ENCODE measurements around the gene DNAJC1.
"Not testable (repeated sequence)": the region's sequence is repeated elsewhere in the genome, so short reads cannot be mapped to it uniquely, and the experiment has no call there.

The DNAJC1 gene

GRCh38 chr10:21907436-21907835 lies 96.1 kb downstream of the DNAJC1 start:
- no peak for DNase-seq (ENCODE audit: low spot score)

- DNase-seq (ENCODE audit: low spot score): no peak
These were observed 98.6 kb downstream of the DNAJC1 start for GRCh38 chr10:21904930-21905329.

GRCh38 chr10:21899736-21900135 lies 103.8 kb downstream of the DNAJC1 start:
- DNase-seq (ENCODE audit: low spot score): no peak

GRCh38 chr10:21895932-21896331 lies 107.6 kb downstream of the DNAJC1 start:
- no peak for DNase-seq (ENCODE audit: low spot score)

- no peak for DNase-seq (ENCODE audit: low spot score)
These were observed 108.7 kb downstream of the DNAJC1 start for GRCh38 chr10:21894648-21895342.

GRCh38 chr10:21891439-21891838 lies 112.1 kb downstream of the DNAJC1 start:
- no peak for DNase-seq (ENCODE audit: low spot score)

- no peak for DNase-seq (ENCODE audit: low spot score)
These were observed 113.9 kb downstream of the DNAJC1 start for GRCh38 chr10:21889477-21890275.

GRCh38 chr10:21888959-21889358 lies 114.6 kb downstream of the DNAJC1 start:
- DNase-seq (ENCODE audit: low spot score): no peak

GRCh38 chr10:21885940-21886339 lies 117.6 kb downstream of the DNAJC1 start:
- DNase-seq (ENCODE audit: low spot score): no peak

- no peak for DNase-seq (ENCODE audit: low spot score)
These were observed 130.3 kb downstream of the DNAJC1 start for GRCh38 chr10:21873198-21873597.

- DNase-seq (ENCODE audit: low spot score): not testable (repeated sequence)
These were observed 130.8 kb downstream of the DNAJC1 start for GRCh38 chr10:21872771-21873170.

GRCh38 chr10:21870849-21871248 lies 132.7 kb downstream of the DNAJC1 start:
- no peak for DNase-seq (ENCODE audit: low spot score)

- not testable (repeated sequence) for DNase-seq (ENCODE audit: low spot score)
These were observed 134.4 kb downstream of the DNAJC1 start for GRCh38 chr10:21869087-21869486.

- no peak for DNase-seq (ENCODE audit: low spot score)
These were observed 142.8 kb downstream of the DNAJC1 start for GRCh38 chr10:21860718-21861117.

GRCh38 chr10:21858455-21858854 lies 145.1 kb downstream of the DNAJC1 start:
- no peak for DNase-seq (ENCODE audit: low spot score)

GRCh38 chr10:21849607-21850006 lies 153.9 kb downstream of the DNAJC1 start:
- DNase-seq (ENCODE audit: low spot score): no peak

- no peak for DNase-seq (ENCODE audit: low spot score)
These were observed 159.9 kb downstream of the DNAJC1 start for GRCh38 chr10:21843645-21844044.

- DNase-seq (ENCODE audit: low spot score): not testable (repeated sequence)
These were observed 162.3 kb downstream of the DNAJC1 start for GRCh38 chr10:21841273-21841672.

- not testable (repeated sequence) for DNase-seq (ENCODE audit: low spot score)
These were observed 166.0 kb downstream of the DNAJC1 start for GRCh38 chr10:21837487-21837886.

- DNase-seq (ENCODE audit: low spot score): not testable (repeated sequence)
These were observed 169.0 kb downstream of the DNAJC1 start for GRCh38 chr10:21834574-21834973.

GRCh38 chr10:21832821-21833130 lies 170.8 kb downstream of the DNAJC1 start:
- no peak for DNase-seq (ENCODE audit: low spot score)

- no peak for DNase-seq (ENCODE audit: low spot score)
These were observed 171.3 kb downstream of the DNAJC1 start for GRCh38 chr10:21831986-21832820.

- no peak for DNase-seq (ENCODE audit: low spot score)
These were observed 173.5 kb downstream of the DNAJC1 start for GRCh38 chr10:21830037-21830436.
